ENCODE measurements around the gene FMR1NB.

FMR1NB gene

DNA sequence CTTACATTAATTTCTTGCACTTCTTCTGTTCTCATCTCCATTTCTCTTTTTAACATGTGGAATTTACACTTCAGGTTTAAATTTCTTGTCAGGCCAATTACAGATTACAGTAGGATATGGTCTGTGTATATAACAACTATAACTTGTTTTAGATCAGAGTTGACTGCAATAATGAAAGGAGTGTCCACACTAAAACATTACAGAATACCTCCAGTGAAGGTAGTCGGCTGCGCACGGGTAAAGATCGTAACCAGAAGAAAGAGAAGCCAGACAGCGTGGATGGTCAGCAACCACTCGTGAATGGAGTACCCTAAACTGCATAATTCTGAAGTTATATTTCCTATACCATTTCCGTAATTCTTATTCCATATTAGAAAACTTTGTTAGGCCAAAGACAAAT is 32.6 kb upstream of the FMR1NB start:
- no peak overlapping the region for H3K4me3 ChIP-seq (ENCODE audit: low read depth, low read length)
- CTCF ChIA-PET = no interaction called here
- H3K27ac ChIP-seq (ENCODE audit: extremely low read depth, low read depth, low read length) = no peak overlapping the region
- H3K4me1 ChIP-seq (ENCODE audit: control insufficient read depth, insufficient read depth, low read length) = no peaks in the 10 kb centered on the region
- H3K9me3 ChIP-seq (ENCODE audit: control insufficient read depth, insufficient read depth, low read depth, low read length) = no peaks in the 10 kb centered on the region
- POLR2A ChIA-PET = no interaction called here
- TF ChIP-seq ZNF248 (tag by site-specific recombination; IDR thresholded peaks at IDR 0.05) (no peak), BCL11A (tag by site-specific recombination; IDR thresholded peaks at IDR 0.05; ENCODE audit: low read depth) (no peak), ZNF549 (tag by site-specific recombination; IDR thresholded peaks at IDR 0.05) (no peak), ZNF558 (tag by site-specific recombination; IDR thresholded peaks at IDR 0.05) (no peak), ZNF624 (tag by site-specific recombination; IDR thresholded peaks at IDR 0.05) (no peak), ZNF571 (tag by site-specific recombination; IDR thresholded peaks at IDR 0.05) (no peak), ZNF76 (tag by site-specific recombination; IDR thresholded peaks at IDR 0.05; ENCODE audit: borderline replicate concordance, low read depth) (no peak), AEBP2 (tag by site-specific recombination; IDR thresholded peaks at IDR 0.05; ENCODE audit: borderline replicate concordance) (no peak), KLF7 (tag by site-specific recombination; IDR thresholded peaks at IDR 0.05; ENCODE audit: borderline replicate concordance) (no peak), SALL2 (tag by site-specific recombination; IDR thresholded peaks at IDR 0.05; ENCODE audit: borderline replicate concordance) (no peak)
- H3K36me3 ChIP-seq (ENCODE audit: control insufficient read depth in 2 of 2, insufficient read depth in 1 of 2, low read length in 2 of 2) = peaks cover 42 to 59% of the 10 kb centered on the region in 2 experiments

- H3K4me3 ChIP-seq (ENCODE audit: low read depth, low read length) = no peak overlapping the region
- CTCF ChIA-PET = interaction anchor here (0.6 kb wide), 2 partner anchors 84 to 1513 kb away, joined by 3 to 4 read pairs; no protein-coding TSS in a partner anchor
- peaks cover 36 to 40% of the 10 kb centered on the region in 2 experiments for H3K36me3 ChIP-seq (ENCODE audit: control insufficient read depth in 2 of 2, insufficient read depth in 1 of 2, low read length in 2 of 2)
- TF ChIP-seq ZNF623 (tag by site-specific recombination; IDR thresholded peaks at IDR 0.05) (no peak), ZNF621 (tag by site-specific recombination; IDR thresholded peaks at IDR 0.05) (no peak), ZNF664 (tag by site-specific recombination; IDR thresholded peaks at IDR 0.05) (no peak), ZNF658 (tag by site-specific recombination; IDR thresholded peaks at IDR 0.05) (no peak), BCL6B (tag by site-specific recombination; IDR thresholded peaks at IDR 0.05) (no peak), ZNF785 (tag by site-specific recombination; IDR thresholded peaks at IDR 0.05) (no peak), ZNF549 (tag by site-specific recombination; IDR thresholded peaks at IDR 0.05) (no peak), KLF7 (tag by site-specific recombination; IDR thresholded peaks at IDR 0.05; ENCODE audit: borderline replicate concordance) (no peak), TCF7L2 (IDR thresholded peaks at IDR 0.05; ENCODE audit: borderline replicate concordance, low read depth, low read length) (no peak), HOXD13 (CRISPR knock-in tag; IDR thresholded peaks at IDR 0.05; ENCODE audit: borderline replicate concordance) (no peak), ZNF335 (tag by site-specific recombination; conservative IDR thresholded peaks at IDR 0.05) (no peak), ZEB2 (tag by site-specific recombination; IDR thresholded peaks at IDR 0.05) (no peak), PRDM6 (tag by site-specific recombination; IDR thresholded peaks at IDR 0.05) (no peak), ZNF214 (tag by site-specific recombination; IDR thresholded peaks at IDR 0.05; ENCODE audit: borderline replicate concordance) (no peak), IKZF3 (tag by site-specific recombination; IDR thresholded peaks at IDR 0.05) (no peak)
- TF ChIP-seq, protein P1, sequence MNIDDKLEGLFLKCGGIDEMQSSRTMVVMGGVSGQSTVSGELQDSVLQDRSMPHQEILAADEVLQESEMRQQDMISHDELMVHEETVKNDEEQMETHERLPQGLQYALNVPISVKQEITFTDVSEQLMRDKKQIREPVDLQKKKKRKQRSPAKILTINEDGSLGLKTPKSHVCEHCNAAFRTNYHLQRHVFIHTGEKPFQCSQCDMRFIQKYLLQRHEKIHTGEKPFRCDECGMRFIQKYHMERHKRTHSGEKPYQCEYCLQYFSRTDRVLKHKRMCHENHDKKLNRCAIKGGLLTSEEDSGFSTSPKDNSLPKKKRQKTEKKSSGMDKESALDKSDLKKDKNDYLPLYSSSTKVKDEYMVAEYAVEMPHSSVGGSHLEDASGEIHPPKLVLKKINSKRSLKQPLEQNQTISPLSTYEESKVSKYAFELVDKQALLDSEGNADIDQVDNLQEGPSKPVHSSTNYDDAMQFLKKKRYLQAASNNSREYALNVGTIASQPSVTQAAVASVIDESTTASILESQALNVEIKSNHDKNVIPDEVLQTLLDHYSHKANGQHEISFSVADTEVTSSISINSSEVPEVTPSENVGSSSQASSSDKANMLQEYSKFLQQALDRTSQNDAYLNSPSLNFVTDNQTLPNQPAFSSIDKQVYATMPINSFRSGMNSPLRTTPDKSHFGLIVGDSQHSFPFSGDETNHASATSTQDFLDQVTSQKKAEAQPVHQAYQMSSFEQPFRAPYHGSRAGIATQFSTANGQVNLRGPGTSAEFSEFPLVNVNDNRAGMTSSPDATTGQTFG (tag by site-specific recombination; IDR thresholded peaks at IDR 0.05; ENCODE audit: borderline replicate concordance) = no peak
- POLR2A ChIA-PET = no interaction called here
- no peak overlapping the region for H3K27ac ChIP-seq (ENCODE audit: extremely low read depth, low read depth, low read length)
- no peaks in the 10 kb centered on the region for H3K9me3 ChIP-seq (ENCODE audit: control insufficient read depth, insufficient read depth, low read depth, low read length)
- H3K4me1 ChIP-seq (ENCODE audit: control insufficient read depth, insufficient read depth, low read length) = no peaks in the 10 kb centered on the region
Measured at GRCh38 chrX:147950352-147950751, 30.8 kb upstream of the FMR1NB start.
